ENCODE results near the gene MXRA7.

MXRA7 gene

DNA sequence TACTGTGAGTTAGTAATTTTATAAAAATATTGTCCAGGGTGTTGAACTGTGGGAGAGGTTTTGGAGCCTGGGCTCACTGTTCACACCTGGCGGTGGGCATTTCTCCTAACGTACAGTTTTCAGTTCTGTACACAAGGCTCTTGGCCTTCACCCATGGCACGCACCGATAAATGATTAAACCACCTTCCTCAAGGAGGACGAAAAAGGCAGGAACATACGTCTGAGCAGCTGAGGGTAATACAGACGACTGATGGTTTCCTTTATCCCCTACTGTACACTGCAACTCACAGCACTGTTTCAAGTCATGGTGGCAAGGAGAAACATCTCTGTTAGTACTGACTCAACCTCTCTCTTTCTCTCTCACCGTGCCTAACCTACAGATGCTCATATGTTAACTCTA, 65.8 kb downstream of the MXRA7 start:
- H3K27ac ChIP-seq: no peak overlapping the region
- intact Hi-C loops (cut with DNase I; ENCODE audit: low total_unique reads): no loop called here
- no peak for DNase-seq
- H3K9me3 ChIP-seq: peaks cover 0 to 4% (median 0%) of the 10 kb centered on the region in 3 donors
- TF ChIP-seq, protein P1, sequence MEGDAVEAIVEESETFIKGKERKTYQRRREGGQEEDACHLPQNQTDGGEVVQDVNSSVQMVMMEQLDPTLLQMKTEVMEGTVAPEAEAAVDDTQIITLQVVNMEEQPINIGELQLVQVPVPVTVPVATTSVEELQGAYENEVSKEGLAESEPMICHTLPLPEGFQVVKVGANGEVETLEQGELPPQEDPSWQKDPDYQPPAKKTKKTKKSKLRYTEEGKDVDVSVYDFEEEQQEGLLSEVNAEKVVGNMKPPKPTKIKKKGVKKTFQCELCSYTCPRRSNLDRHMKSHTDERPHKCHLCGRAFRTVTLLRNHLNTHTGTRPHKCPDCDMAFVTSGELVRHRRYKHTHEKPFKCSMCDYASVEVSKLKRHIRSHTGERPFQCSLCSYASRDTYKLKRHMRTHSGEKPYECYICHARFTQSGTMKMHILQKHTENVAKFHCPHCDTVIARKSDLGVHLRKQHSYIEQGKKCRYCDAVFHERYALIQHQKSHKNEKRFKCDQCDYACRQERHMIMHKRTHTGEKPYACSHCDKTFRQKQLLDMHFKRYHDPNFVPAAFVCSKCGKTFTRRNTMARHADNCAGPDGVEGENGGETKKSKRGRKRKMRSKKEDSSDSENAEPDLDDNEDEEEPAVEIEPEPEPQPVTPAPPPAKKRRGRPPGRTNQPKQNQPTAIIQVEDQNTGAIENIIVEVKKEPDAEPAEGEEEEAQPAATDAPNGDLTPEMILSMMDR (IDR thresholded peaks at IDR 0.05): no peak
- peaks cover 0 to 13% of the 10 kb centered on the region in 2 donors for H3K27me3 ChIP-seq
- no peak overlapping the region for H3K4me3 ChIP-seq
- H3K4me1 ChIP-seq: no peaks in the 10 kb centered on the region
- no peaks in the 10 kb centered on the region for H3K36me3 ChIP-seq

DNA sequence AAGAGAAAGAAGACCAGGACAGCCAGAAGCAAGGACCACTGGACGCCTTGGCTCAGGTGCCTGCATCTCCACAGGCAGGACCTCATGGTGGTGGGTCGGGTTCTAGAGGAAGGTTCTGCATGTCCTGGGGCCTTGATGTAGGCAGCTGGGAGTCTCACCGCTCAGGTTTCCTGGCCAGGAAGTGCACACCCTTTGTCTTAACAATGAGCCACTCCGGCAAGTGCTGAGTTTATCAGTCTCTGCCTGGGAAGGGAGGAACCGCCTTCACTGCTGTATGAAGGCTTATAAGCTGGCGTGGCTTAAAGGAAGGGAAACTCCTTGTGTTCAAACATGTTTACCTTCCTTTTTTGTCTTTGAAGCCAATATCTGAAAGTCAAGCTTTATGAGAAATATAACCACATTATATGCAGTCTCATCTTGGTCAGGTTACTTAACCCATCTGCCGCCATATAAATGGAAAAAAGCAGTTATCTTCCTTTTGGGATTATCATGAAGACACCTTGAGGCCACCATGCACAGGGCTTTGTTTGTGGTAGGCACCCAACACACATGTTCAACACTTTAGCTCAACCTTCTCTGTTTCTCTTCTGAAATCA, 67.1 kb downstream of the MXRA7 start, which contains the start of gene ST6GALNAC1:
TSS of gene ST6GALNAC1 (minus strand) at position 205 of the 596 bp plus-strand sequence. CDS start at position 86, 119 bp downstream.
- TF ChIP-seq, protein P1 (IDR thresholded peaks at IDR 0.05): no peak
- no peak within 1 kb of the TSS for H3K4me3 ChIP-seq
- no peak for DNase-seq
- no peaks in the 10 kb centered on the region for H3K36me3 ChIP-seq
- intact Hi-C loops (cut with DNase I; ENCODE audit: low total_unique reads): no loop called here
- H3K9me3 ChIP-seq: peaks cover 0 to 4% (median 0%) of the 10 kb centered on the region in 3 donors
- no peak within 1 kb of the TSS for H3K27ac ChIP-seq
- peaks cover 0 to 13% of the 10 kb centered on the region in 2 donors for H3K27me3 ChIP-seq
- no peaks in the 10 kb centered on the region for H3K4me1 ChIP-seq

DNA sequence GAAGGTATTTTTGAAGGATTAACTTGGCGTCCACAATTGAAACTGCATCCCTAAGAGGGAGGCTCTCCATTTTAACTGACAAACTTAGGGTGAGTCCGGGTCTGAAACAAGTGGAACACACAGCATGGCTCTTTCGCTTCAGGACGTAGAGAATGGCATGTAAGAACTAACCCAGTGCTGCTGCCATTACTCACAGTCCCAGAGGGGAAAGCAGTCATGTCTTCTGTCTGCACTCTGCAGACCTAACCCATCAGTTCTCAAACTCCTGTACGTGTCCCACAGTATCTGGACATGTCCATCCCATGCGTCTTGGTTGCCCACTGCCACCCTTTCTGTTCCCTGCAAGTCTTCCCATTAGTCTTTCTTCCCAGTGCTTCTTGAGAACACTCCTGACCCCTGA, 67.8 kb downstream of the MXRA7 start:
- intact Hi-C loops (cut with DNase I; ENCODE audit: low total_unique reads): no loop called here
- no peaks in the 10 kb centered on the region for H3K4me1 ChIP-seq
- no peaks in the 10 kb centered on the region for H3K36me3 ChIP-seq
- H3K4me3 ChIP-seq: no peak overlapping the region
- peaks cover 0 to 4% (median 0%) of the 10 kb centered on the region in 3 donors for H3K9me3 ChIP-seq
- no peak for DNase-seq
- TF ChIP-seq, protein P1 (IDR thresholded peaks at IDR 0.05): no peak
- peaks cover 0 to 9% of the 10 kb centered on the region in 2 donors for H3K27me3 ChIP-seq
- H3K27ac ChIP-seq: no peak overlapping the region

DNA sequence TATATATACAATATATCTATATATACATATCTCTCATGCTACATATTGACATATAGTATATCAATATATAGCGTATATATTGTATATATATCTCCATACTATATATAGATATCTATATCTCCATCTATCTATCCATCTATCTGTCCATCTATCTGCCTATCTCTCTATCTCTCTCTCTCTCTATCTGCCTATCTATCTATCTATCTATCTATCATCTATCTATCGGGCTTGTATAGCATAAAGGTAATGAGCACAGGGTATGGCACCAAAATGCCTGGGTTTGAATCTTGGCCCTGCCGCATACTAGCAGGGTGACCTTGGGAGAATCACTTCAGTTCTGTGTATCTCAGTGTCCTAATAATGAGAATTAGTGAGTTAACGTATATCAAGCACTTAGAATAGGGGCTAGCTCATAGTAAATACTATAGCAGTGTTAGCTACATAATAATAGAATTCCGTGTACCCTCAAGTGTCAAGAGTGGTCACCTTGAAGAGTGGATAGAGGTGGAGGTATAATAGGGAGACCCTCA, 68.7 kb downstream of the MXRA7 start:
- no peak for DNase-seq
- H3K27ac ChIP-seq: no peak overlapping the region
- H3K27me3 ChIP-seq: peaks cover 0 to 6% of the 10 kb centered on the region in 2 donors
- no peaks in the 10 kb centered on the region for H3K36me3 ChIP-seq
- intact Hi-C loops (cut with DNase I; ENCODE audit: low total_unique reads): no loop called here
- TF ChIP-seq, protein P1 (IDR thresholded peaks at IDR 0.05): no peak
- no peak overlapping the region for H3K4me3 ChIP-seq
- H3K4me1 ChIP-seq: no peaks in the 10 kb centered on the region
- H3K9me3 ChIP-seq: peaks cover 0 to under 1% (median 0%) of the 10 kb centered on the region in 3 donors

DNA sequence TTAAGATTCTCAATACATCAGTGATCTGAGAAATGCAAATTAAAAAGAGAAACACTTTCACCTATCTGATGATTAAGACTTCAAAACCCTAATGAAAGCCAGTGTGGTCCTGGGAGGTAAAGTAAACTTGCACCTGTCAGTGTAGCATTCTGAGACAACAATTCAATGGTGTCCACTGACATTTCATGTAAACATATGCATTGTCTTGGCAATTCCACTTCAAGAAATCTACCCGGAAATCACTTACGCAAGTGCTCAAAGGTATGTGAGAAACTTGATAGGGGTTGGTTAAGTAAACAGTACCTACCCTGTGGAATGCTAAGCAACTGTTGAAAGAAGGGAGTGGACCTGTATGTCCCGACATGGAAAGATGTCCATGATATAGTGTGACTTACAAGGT, 69.3 kb downstream of the MXRA7 start:
- no peaks in the 10 kb centered on the region for H3K4me1 ChIP-seq
- no peak overlapping the region for H3K27ac ChIP-seq
- no peaks in the 10 kb centered on the region for H3K9me3 ChIP-seq
- no peaks in the 10 kb centered on the region for H3K36me3 ChIP-seq
- H3K4me3 ChIP-seq: no peak overlapping the region
- DNase-seq: no peak
- peaks cover 0 to 6% of the 10 kb centered on the region in 2 donors for H3K27me3 ChIP-seq
- intact Hi-C loops (cut with DNase I; ENCODE audit: low total_unique reads): no loop called here
- TF ChIP-seq, protein P1 (IDR thresholded peaks at IDR 0.05): no peak

Data from tibial artery (tissue), 4 donors.